ENCODE results near the gene HCFC2.

HCFC2 gene

GRCh38 chr12:104055686-104056388 is 8.5 kb upstream of the HCFC2 start:
- Histone ChIP-seq H2AFZ (ENCODE audit: low read depth, low read length) (no peak overlapping the region), H3K79me2 (ENCODE audit: insufficient read depth, low read length) (no peaks in the 10 kb centered on the region), H3K27ac (ENCODE audit: low read length) (no peak overlapping the region), H3K9ac (ENCODE audit: low read depth, low read length) (no peak overlapping the region), H3K9me3 (ENCODE audit: insufficient read depth, low read length, severe bottlenecking) (no peaks in the 10 kb centered on the region), H3K27me3 (ENCODE audit: insufficient read depth, low read length, poor library complexity) (peaks cover 44% of the 10 kb centered on the region), H3K36me3 (ENCODE audit: insufficient read depth, low read length) (no peaks in the 10 kb centered on the region), H4K20me1 (ENCODE audit: insufficient read depth, low read length) (no peaks in the 10 kb centered on the region), H3K4me1 (ENCODE audit: insufficient read depth, low read length) (no peaks in the 10 kb centered on the region), H3K4me2 (ENCODE audit: insufficient read depth, low read length) (no peak overlapping the region), H3K4me3 (ENCODE audit: low read depth in 1 of 2, low read length in 2 of 2) (no peak overlapping the region)
- DNase-seq: no peak
- TF ChIP-seq CTCF (IDR thresholded peaks at IDR 0.05; ENCODE audit: borderline replicate concordance, extremely low read depth, low read length, poor library complexity, severe bottlenecking): no peak
- TF ChIP-seq EZH2 (IDR thresholded peaks at IDR 0.05; ENCODE audit: borderline replicate concordance, low read depth, low read length, severe bottlenecking): no peak
- ATAC-seq (ENCODE audit: insufficient read depth, low read depth): no peak

GRCh38 chr12:104056419-104056972 is 7.8 kb upstream of the HCFC2 start:
- Histone ChIP-seq H3K27me3 (ENCODE audit: insufficient read depth, low read length, poor library complexity) (peaks cover 50% of the 10 kb centered on the region), H3K9ac (ENCODE audit: low read depth, low read length) (no peak overlapping the region), H3K4me2 (ENCODE audit: insufficient read depth, low read length) (no peak overlapping the region), H3K27ac (ENCODE audit: low read length) (no peak overlapping the region), H3K79me2 (ENCODE audit: insufficient read depth, low read length) (no peaks in the 10 kb centered on the region), H3K36me3 (ENCODE audit: insufficient read depth, low read length) (no peaks in the 10 kb centered on the region), H4K20me1 (ENCODE audit: insufficient read depth, low read length) (no peaks in the 10 kb centered on the region), H3K4me1 (ENCODE audit: insufficient read depth, low read length) (no peaks in the 10 kb centered on the region), H3K9me3 (ENCODE audit: insufficient read depth, low read length, severe bottlenecking) (no peaks in the 10 kb centered on the region), H2AFZ (ENCODE audit: low read depth, low read length) (no peak overlapping the region), H3K4me3 (ENCODE audit: low read depth in 1 of 2, low read length in 2 of 2) (no peak overlapping the region)
- no peak for DNase-seq
- no peak for ATAC-seq (ENCODE audit: insufficient read depth, low read depth)
- TF ChIP-seq CTCF (IDR thresholded peaks at IDR 0.05; ENCODE audit: borderline replicate concordance, extremely low read depth, low read length, poor library complexity, severe bottlenecking): no peak
- TF ChIP-seq EZH2 (IDR thresholded peaks at IDR 0.05; ENCODE audit: borderline replicate concordance, low read depth, low read length, severe bottlenecking): no peak

- DNase-seq (peak; percentile 9), ATAC-seq (ENCODE audit: insufficient read depth, low read depth) (0 out of 3 replicates have a peak, but pooled peaks have one; percentile 47)
- no peak overlapping the region for H2AFZ ChIP-seq (ENCODE audit: low read depth, low read length)
- H3K4me2 ChIP-seq (ENCODE audit: insufficient read depth, low read length): no peak overlapping the region
- no peaks in the 10 kb centered on the region for H3K9me3 ChIP-seq (ENCODE audit: insufficient read depth, low read length, severe bottlenecking)
- no peaks in the 10 kb centered on the region for H3K79me2 ChIP-seq (ENCODE audit: insufficient read depth, low read length)
- H3K4me1 ChIP-seq (ENCODE audit: insufficient read depth, low read length): no peaks in the 10 kb centered on the region
- no peak overlapping the region for H3K27ac ChIP-seq (ENCODE audit: low read length)
- H3K4me3 ChIP-seq (ENCODE audit: low read depth in 1 of 2, low read length in 2 of 2): no peak overlapping the region
- H3K27me3 ChIP-seq (ENCODE audit: insufficient read depth, low read length, poor library complexity): peaks cover 46% of the 10 kb centered on the region
- no peaks in the 10 kb centered on the region for H3K36me3 ChIP-seq (ENCODE audit: insufficient read depth, low read length)
- no peaks in the 10 kb centered on the region for H4K20me1 ChIP-seq (ENCODE audit: insufficient read depth, low read length)
- TF ChIP-seq CTCF (IDR thresholded peaks at IDR 0.05; ENCODE audit: borderline replicate concordance, extremely low read depth, low read length, poor library complexity, severe bottlenecking) (peak; percentile 78), EZH2 (IDR thresholded peaks at IDR 0.05; ENCODE audit: borderline replicate concordance, low read depth, low read length, severe bottlenecking) (no peak)
- no peak overlapping the region for H3K9ac ChIP-seq (ENCODE audit: low read depth, low read length)
These were observed 6.5 kb upstream of the HCFC2 start for GRCh38 chr12:104057771-104058197.
